Thoracic aorta endothelial cell (primary cell): ENCODE data around the gene TMEM9B. TPM values are rescaled to one million over a fixed set of nuclear protein-coding genes. Genes with fewer than 3 reads are reported as not detected.

Source experiments
- small RNA-seq: library from RNA; depleted of rRNA; stranded (forward); fragments of <200 nt; gene quantifications from one replicate; pipeline ENCODE3, GENCODE V24; 2012
- total RNA-seq: library from RNA; depleted of rRNA; stranded (reverse); fragments of >200 nt; gene quantifications from 2 replicates; pipeline ENCODE4 v1.2.3, GENCODE V29; 2012

Gene TMEM9B
- 36.1 and 39.4 TPM in 2 replicates for total RNA-seq

GRCh38 chr11:8964324-8965320, at the start of gene TMEM9B:
TMEM9B (minus strand) TSS chr11:8964442; CDS start chr11:8964313, 129 bp downstream.

GRCh38 chr11:9003573-9004182, 39.4 kb upstream of the TMEM9B start, which contains the start of gene NRIP3:
NRIP3 (minus strand) TSS chr11:9004001; CDS start chr11:9003935, 66 bp downstream.

GRCh38 chr11:8942518-8943066, 21.6 kb downstream of the TMEM9B start, which contains the start of gene ASCL3:
ASCL3 (minus strand) TSS chr11:8943016; CDS start chr11:8938161, 4,855 bp downstream.

GRCh38 chr11:8932564-8933180, 31.6 kb downstream of the TMEM9B start, which contains the start of gene C11orf16:
C11orf16 (minus strand) TSS chr11:8932947; CDS start chr11:8932308, 639 bp downstream.

GRCh38 chr11:8911029-8911823, 53.0 kb downstream of the TMEM9B start, which contains the start of gene AKIP1:
AKIP1 (plus strand) TSS chr11:8911189; CDS start chr11:8911450, 261 bp downstream.

Small RNA genes within 50 kb of the gene (small RNA-seq; reads per million reads assigned to genes)
- not detected for gene RF00019

Other genes starting within 250 kb of the TMEM9B start
- 18.3 and 21.9 TPM in 2 replicates for gene AKIP1, start 53.3 kb downstream of the TMEM9B start, total RNA-seq
- gene C11orf16, start 31.5 kb downstream of the TMEM9B start, total RNA-seq, result not detected in 2 replicates
- gene ASCL3, start 21.4 kb downstream of the TMEM9B start, total RNA-seq, result not detected in 2 replicates
- gene NRIP3, start 39.6 kb upstream of the TMEM9B start, total RNA-seq, result 16.9 and 20.0 TPM in 2 replicates
- 0.50 and 0.80 TPM in 2 replicates for gene SCUBE2, start 127.2 kb upstream of the TMEM9B start, total RNA-seq